Measurements from ENCODE around the gene CFAP43. TPM values are rescaled to one million over a fixed set of nuclear protein-coding genes. Genes with fewer than 3 reads are reported as not detected.

Gene CFAP43
- total RNA-seq, 1 experiment from 2014 or later: 0.42 TPM

DNA sequence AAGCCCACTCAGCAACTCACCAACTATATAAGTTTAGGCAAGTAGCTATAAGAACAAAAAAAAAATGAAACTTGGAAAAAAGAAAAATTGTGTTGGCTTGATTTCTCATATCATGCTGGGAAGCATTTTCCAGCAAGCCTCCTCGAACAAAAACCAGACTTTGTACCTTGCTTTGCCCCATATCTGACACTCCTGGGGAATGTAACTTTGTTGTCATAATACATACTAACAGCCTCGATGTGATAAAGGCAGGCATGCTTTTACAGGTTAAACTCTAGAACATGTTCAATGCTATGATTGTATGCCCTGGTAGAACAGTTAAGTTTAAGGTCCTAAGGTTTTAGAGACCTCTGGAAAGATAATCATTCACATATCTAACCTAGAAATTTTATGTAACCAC is 11.6 kb downstream of the CFAP43 start:
- ChIA-PET POLR2A (no interaction called here), CTCF (no interaction called here)
- peaks cover 11% of the 10 kb centered on the region for H3K27me3 Mint-ChIP-seq (ENCODE audit: low read depth)
- no peaks in the 10 kb centered on the region for H3K4me1 Mint-ChIP-seq
- no peak for ATAC-seq
- DNase-seq (ENCODE audit: low spot score): no peak
- TF ChIP-seq, protein P1, sequence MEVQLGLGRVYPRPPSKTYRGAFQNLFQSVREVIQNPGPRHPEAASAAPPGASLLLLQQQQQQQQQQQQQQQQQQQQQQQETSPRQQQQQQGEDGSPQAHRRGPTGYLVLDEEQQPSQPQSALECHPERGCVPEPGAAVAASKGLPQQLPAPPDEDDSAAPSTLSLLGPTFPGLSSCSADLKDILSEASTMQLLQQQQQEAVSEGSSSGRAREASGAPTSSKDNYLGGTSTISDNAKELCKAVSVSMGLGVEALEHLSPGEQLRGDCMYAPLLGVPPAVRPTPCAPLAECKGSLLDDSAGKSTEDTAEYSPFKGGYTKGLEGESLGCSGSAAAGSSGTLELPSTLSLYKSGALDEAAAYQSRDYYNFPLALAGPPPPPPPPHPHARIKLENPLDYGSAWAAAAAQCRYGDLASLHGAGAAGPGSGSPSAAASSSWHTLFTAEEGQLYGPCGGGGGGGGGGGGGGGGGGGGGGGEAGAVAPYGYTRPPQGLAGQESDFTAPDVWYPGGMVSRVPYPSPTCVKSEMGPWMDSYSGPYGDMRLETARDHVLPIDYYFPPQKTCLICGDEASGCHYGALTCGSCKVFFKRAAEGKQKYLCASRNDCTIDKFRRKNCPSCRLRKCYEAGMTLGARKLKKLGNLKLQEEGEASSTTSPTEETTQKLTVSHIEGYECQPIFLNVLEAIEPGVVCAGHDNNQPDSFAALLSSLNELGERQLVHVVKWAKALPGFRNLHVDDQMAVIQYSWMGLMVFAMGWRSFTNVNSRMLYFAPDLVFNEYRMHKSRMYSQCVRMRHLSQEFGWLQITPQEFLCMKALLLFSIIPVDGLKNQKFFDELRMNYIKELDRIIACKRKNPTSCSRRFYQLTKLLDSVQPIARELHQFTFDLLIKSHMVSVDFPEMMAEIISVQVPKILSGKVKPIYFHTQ (CRISPR knock-in tag; IDR thresholded peaks at IDR 0.05): no peak
- no peak for TF ChIP-seq ZMAT4 (CRISPR knock-in tag; IDR thresholded peaks at IDR 0.05)
- TF ChIP-seq USF2 (CRISPR knock-in tag; IDR thresholded peaks at IDR 0.05): no peak
- TF ChIP-seq NR1H2 (CRISPR knock-in tag; IDR thresholded peaks at IDR 0.05): no peak
- TF ChIP-seq E2F4 (CRISPR knock-in tag; IDR thresholded peaks at IDR 0.05; ENCODE audit: borderline replicate concordance, low read depth): no peak
- H3K9me3 Mint-ChIP-seq: no peaks in the 10 kb centered on the region
- no peaks in the 10 kb centered on the region for H3K36me3 Mint-ChIP-seq
- H3K4me3 Mint-ChIP-seq: no peak overlapping the region
- H3K27ac Mint-ChIP-seq: no peak overlapping the region

DNA sequence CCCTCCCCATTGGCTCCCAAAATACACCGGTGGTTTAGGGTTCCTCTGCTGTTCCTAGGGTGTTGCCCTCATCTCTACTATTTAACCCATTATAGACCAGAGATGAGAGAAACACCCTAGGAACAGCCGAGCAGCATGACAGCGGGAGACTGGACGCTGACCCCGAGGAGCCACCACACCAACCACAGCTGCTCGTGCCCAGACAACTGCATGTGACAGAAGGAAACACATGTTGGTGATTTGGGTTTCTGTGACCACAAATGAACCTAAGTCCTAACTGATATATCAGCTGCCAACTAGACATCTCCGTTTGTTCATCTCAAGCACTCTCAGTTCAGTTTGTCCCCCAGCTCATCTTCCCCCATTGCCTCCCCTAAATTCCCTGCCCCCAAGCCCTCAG is 13.4 kb downstream of the CFAP43 start:
- POLR2A ChIA-PET: no interaction called here
- Mint-ChIP-seq H3K9me3 (no peaks in the 10 kb centered on the region), H3K36me3 (no peaks in the 10 kb centered on the region), H3K27ac (no peak overlapping the region), H3K27me3 (ENCODE audit: low read depth) (peaks cover 9% of the 10 kb centered on the region), H3K4me1 (no peaks in the 10 kb centered on the region), H3K4me3 (no peak overlapping the region)
- DNase-seq (ENCODE audit: low spot score) (no peak), ATAC-seq (no peak)
- no peak for TF ChIP-seq ZNF317 (CRISPR knock-in tag; IDR thresholded peaks at IDR 0.05; ENCODE audit: borderline replicate concordance, low read depth)
- TF ChIP-seq, protein P2, sequence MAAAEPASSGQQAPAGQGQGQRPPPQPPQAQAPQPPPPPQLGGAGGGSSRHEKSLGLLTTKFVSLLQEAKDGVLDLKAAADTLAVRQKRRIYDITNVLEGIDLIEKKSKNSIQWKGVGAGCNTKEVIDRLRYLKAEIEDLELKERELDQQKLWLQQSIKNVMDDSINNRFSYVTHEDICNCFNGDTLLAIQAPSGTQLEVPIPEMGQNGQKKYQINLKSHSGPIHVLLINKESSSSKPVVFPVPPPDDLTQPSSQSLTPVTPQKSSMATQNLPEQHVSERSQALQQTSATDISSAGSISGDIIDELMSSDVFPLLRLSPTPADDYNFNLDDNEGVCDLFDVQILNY (CRISPR knock-in tag; IDR thresholded peaks at IDR 0.05): no peak
- no peak for TF ChIP-seq PREB (CRISPR knock-in tag; IDR thresholded peaks at IDR 0.05; ENCODE audit: borderline replicate concordance)
- CTCF ChIA-PET: no interaction called here

GRCh38 chr10:104216631-104217030 is 15.5 kb downstream of the CFAP43 start:
- H3K9me3 Mint-ChIP-seq: no peaks in the 10 kb centered on the region
- TF ChIP-seq SP1 (CRISPR knock-in tag; conservative IDR thresholded peaks at IDR 0.05): no peak
- no peak for TF ChIP-seq FOXJ3 (CRISPR knock-in tag; IDR thresholded peaks at IDR 0.05; ENCODE audit: borderline replicate concordance)
- no peak for TF ChIP-seq IRF2 (CRISPR knock-in tag; IDR thresholded peaks at IDR 0.05; ENCODE audit: borderline replicate concordance, low read depth)
- no peak for TF ChIP-seq HMGA2 (CRISPR knock-in tag; IDR thresholded peaks at IDR 0.05)
- no peak for TF ChIP-seq ELF4 (CRISPR knock-in tag; IDR thresholded peaks at IDR 0.05; ENCODE audit: low read depth)
- no peak for TF ChIP-seq TEAD4 (CRISPR knock-in tag; IDR thresholded peaks at IDR 0.05)
- no peak for TF ChIP-seq NR2C2 (CRISPR knock-in tag; IDR thresholded peaks at IDR 0.05)
- peaks cover 8% of the 10 kb centered on the region for H3K27me3 Mint-ChIP-seq (ENCODE audit: low read depth)
- ChIA-PET POLR2A (no interaction called here), CTCF (no interaction called here)
- no peaks in the 10 kb centered on the region for H3K36me3 Mint-ChIP-seq
- DNase-seq (ENCODE audit: low spot score): no peak
- H3K27ac Mint-ChIP-seq: no peak overlapping the region
- no peak overlapping the region for H3K4me3 Mint-ChIP-seq
- H3K4me1 Mint-ChIP-seq: no peaks in the 10 kb centered on the region
- ATAC-seq: no peak

Measured in WTC11 (cell line).